Activated CD4-positive, alpha-beta T cell treated with anti-CD3 and anti-CD28 coated beads, Interleukin-2, amount 50 U/mL, for 4 hours (primary cell): Measurements from ENCODE around the gene RINL.

Experiments used
- DNase-seq, 2 experiments: peaks; one replicate each; pipeline ENCODE4 v3.0.0-alpha.2; 2020

The RINL gene

GRCh38 chr19:38848299-38849146 lies 29.6 kb downstream of the RINL start:
- no peak for DNase-seq

DNA sequence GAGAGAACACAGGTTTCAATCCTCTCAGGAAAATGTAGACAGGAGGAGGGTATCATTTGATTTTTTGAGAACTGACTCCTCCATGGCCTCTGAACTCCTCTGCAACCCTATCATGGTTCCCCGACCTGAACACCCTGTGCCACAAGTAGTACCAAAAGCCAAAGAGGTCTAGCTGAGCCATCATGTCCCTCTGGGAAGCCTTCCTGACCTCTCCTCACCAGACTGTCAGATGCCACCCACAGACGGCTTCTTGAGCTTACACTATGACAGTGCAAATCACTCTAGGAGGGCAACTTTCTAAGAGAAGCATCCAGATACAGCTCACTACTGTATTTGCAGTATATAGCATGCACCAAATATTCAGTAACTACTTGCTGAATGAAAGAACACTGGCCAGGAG lies 32.0 kb downstream of the RINL start:
- no peak for DNase-seq

DNA sequence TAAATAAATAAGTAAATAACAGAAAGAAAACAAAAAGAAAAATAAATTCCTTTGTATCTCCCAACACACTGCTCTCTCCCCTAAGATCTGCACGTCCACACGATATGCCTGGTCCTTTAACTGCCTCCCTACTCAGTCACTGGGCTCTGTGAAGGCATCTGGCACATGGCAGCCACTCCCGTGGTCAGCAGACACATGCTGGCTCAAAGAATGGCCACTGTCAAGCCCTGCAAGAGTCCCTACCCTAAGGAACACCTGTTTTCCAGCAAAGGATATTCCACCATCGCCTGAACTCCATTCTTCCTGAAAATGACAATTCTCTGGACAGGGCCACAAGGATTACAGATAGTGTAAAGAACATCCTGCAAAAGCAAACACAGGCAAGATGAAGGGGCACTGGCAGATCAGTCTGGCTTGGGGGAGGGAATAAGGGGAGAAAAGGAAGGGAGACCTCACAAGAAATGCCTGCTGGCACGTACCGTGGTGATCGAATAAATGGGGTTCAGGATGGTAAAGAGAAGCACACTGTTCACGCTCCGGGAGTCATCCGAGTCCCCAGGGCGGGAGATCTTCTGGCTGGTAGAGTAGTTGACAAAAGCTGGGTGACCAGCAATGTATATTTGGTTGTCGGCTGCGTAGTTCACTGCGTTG lies 32.6 kb downstream of the RINL start:
- DNase-seq: no peak

- DNase-seq: no peak
Observed at GRCh38 chr19:38844093-38844686, 33.9 kb downstream of the RINL start.

- DNase-seq: no peak
Observed at GRCh38 chr19:38843175-38843758, 34.8 kb downstream of the RINL start.

- DNase-seq: peak; percentile 44 to 48
Observed at GRCh38 chr19:38842439-38843174, 35.5 kb downstream of the RINL start.

DNA sequence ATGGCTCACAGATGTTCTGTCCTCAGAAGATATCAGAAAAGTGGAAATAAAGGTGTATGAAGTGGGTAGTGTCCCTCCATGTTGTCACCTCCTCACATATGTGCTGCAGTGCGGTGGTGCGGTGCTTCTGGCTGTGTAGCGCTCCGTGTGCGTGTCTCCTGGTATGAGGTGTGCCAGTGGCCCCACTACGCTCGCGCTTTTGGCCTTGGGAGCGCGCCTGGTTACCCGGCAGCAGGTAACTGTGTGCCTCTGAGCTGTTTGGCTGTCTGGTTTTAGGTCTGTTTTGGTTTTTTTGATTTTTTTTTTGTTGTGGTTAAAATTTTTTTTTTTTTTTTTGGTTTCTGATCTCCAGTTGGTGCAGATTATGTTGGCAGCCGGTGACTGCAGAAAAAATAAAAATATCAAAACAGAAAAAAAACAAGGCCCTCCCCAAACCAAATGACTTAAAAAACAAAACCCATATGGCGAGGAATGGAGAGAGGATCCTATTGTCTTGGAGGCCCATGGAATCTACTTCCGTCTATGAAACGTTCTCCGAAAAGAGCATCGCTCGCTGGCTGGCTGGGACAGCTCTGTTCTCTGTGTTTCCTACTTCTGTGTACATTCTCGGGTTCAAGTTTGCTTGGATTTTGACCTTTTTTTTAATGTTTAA lies 36.2 kb downstream of the RINL start:
- DNase-seq: peak in 1 of 2 experiments; percentile 28

GRCh38 chr19:38841180-38841766 lies 36.8 kb downstream of the RINL start:
- no peak for DNase-seq

DNA sequence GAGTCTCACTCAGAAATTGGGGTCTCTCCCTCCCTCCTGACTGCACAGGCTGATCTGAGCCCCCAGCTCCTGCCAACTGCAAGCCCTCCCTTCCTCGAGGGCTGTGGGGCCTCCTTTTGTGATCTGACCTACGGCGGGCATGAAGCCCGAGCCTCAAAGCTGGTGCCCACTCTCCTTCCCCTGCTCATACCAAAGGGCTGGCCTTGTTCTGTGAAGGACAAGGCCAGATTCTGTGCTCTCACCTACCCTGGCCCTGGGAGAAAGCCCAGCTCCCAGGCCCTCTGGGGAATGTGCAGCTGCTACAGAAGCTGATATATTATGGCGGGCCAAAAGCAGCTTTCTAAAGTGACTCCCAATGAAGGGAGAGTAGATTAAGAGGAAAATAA lies 37.5 kb downstream of the RINL start:
- DNase-seq: no peak

DNA sequence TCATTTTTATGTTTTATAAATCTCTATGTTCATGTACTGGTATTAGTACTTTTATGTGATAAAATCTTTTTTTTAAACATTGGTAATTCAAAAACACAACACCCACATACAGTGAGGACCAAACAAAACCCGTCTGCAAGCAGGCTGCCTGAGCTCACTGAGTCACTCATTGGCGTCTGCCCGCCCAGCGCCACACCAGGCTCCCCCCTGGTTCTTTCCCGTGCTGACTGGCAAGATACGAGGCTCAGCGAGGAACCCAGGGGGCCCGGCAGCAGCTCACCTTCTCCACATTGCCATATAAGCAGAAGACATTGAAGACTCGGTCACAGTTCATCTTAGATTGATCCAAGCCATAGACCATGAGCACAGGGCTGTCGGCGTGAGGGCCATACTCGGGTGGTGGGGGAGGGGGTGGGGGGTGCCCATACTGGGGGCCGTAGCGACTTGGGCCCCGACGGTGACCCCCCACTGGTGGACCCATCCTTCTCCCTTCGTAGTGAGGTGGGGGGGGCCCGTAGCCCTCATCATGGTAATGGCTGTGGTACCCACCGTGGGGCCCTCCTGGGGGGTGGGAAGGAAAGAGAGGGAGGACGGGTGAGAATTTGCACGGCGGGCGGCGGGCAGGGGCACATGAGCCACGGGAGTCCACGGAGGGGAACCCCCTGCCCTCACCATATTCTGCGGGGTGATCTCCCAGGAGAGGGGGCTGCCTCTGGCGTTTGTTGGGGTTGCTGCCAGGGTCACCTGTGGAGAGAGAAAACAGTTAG lies 38.1 kb downstream of the RINL start:
- no peak for DNase-seq

GRCh38 chr19:38838986-38839761 lies 38.9 kb downstream of the RINL start:
- no peak for DNase-seq

GRCh38 chr19:38838208-38838985 lies 39.7 kb downstream of the RINL start:
- peak; percentile 60 to 65 for DNase-seq

DNA sequence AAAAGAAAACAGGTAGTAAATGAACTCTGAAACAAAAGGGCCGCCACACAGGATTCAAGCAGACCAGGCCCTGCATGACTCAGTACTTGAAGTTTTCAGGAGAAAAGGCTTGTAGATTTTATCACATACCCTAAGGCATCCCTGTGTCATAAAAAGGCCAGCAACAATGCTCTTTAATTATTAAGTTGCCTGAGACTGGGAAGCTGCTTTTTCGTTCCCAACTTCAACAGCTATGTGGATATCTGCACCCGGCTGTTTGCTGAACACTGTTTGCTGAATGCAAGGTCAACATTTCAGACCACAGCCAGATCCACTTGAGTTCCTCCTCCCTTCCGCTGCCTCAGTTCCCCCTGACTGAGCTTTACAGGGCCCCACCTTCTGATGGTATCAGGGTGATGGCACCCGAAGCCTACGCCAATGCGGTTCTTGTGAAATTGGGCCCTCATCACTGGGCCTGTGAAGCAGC lies 40.4 kb downstream of the RINL start:
- no peak for DNase-seq

GRCh38 chr19:38836983-38837626 lies 41.0 kb downstream of the RINL start:
- no peak for DNase-seq

GRCh38 chr19:38836159-38836982 lies 41.7 kb downstream of the RINL start:
- DNase-seq: no peak

- DNase-seq: no peak
Observed at GRCh38 chr19:38834590-38834989, 43.5 kb downstream of the RINL start.

DNA sequence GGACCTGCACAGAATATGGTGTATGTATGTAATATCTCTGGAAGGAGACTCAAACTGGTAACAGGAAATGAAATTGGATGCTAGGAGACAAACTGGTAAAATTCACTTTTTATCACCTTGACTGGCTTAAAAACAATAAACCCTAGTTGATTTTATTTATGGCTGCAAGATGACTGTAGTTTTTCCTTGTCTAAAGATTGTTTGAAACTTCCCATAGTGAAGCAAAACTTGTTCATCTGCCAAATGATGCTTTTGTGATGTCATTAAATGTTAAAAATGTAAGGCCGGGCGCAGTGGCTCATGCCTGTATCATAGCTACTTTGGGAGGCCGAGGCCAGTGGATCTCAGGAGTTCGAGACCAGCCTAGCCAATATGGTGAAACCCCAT lies 44.0 kb downstream of the RINL start:
- no peak for DNase-seq

GRCh38 chr19:38833092-38833425 lies 45.0 kb downstream of the RINL start:
- no peak for DNase-seq
